ENCODE results near the gene NALCN.

Gene NALCN

GRCh38 chr13:101412076-101412475 is 4.2 kb downstream of the NALCN start:
- DNase-seq = no peak

DNA sequence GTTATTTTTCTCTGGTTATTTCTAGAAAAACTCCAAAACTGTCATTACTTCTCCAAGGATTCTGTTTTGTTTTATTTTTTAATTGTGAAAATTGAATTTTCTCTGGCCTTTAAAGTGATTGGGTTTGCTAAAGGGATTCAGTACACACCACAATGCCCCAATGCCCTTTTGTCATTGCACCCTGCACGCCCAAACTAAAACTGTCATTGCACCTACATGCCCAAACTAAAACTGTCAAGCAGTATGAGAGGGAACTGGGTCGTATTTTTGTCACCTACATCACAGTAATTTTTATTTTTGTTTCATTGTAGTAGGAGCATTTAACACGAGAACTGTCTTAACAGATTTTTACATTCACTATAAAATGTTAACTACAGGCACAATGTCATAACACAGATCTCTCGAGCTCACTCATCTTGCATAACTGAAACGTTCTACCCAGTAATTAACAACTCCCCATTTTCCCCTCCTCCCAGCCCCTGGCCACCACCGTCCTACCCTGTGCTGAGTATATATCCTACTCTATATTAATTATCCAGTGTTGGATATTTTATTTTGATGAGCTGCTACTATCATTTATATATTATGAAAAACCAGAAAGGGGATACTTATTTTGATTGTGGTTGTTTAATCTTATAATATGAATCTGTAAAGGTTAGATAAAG is 7.2 kb downstream of the NALCN start:
- DNase-seq = no peak

- DNase-seq = no peak
These were observed 8.2 kb downstream of the NALCN start for GRCh38 chr13:101408154-101408553.

DNA sequence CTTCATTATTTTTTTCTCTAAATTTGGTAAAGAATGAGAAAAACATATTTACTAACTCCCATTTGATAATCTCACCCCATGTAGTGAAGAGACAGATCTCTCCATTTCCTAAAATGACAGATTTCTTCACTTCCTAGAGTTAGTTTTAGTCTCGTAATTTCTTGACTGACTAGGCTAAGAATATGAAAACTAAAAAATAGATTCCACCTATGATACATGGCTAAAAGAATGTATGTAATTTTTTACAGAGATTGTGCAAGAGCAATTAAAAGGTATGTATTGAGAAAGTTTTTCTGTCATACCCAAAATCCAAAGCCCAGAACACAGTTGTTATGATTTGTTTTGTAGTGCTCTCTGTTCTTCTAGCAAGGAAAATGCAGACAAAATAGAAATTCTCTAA is 9.5 kb downstream of the NALCN start:
- DNase-seq = no peak

DNA sequence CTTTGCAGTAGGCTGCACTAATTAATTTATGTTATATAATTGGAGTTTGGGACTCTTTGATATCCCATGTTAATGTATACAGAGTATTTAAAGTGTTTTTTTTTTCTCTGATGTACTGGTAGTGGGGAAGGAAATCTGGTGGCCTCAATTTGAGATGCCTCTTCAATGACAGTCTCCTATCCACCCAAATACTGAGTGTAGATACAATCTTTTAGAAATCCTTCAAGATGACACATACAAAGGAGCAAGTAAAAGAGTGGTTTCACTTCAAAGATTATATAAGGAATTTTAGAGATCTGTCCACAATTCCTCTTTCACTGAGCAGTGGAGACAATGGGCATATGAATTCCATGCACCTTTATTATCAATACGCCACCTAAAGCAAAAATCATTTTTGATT is 15.1 kb downstream of the NALCN start:
- no peak for DNase-seq

DNA sequence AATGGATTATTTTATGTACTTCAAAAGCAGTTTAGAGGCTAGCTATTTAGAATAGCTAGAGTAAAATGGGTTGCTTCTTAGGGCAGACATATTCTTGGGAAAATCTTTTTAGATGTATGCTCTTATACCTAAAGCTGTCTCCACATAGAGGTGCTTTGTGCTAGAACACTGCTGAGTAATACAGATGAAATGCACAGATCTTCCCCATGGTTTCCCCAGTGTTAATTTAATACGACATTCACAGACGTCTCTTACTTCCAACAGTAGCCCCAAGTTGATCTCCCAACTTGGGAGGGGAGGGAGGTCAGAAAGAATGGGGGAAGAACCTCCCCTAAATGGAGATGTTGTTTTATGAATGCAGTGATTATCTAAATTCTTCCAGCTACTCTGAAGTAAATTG is 16.9 kb downstream of the NALCN start:
- DNase-seq = no peak

GRCh38 chr13:101398920-101399319 is 17.4 kb downstream of the NALCN start:
- no peak for DNase-seq

DNA sequence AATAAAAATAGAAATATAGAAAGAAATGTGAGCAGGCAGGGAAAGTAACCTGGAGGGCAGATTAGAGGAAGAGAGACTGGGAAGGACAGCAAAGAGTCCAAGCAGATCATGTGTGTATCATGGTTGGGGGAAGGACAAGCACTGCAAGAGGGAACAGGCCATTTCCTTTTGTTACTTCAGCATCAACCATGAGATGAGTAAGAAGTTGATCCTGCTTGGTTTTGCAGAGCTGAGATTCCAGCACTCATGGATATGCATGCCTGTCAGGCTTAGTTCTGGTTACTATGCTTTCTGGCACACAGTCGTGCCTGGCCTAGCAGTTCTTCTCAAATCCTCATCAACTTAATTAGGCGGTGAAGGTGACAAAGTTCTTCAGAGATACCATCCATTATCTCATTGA is 18.1 kb downstream of the NALCN start:
- no peak for DNase-seq

- DNase-seq = no peak
These were observed 18.6 kb downstream of the NALCN start for GRCh38 chr13:101397742-101398141.

DNA sequence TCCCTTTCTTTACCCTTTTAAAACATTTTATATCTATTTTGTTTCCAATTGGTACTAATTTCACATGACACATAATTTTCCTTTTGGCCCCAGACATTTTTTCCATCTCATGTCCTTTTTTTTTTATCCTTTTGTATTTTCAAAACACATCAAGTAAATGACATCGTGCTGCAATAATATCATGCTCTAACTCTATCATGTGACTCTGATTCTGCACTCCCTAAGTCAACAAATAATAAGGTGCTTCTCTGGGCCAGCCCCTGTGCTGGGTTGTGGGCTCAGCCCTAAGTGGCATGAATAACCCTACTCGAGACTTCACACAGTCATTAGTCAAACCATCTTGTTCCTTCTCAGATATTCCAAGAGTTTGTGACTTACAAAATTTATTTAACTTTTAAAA is 21.7 kb downstream of the NALCN start:
- DNase-seq = no peak

GRCh38 chr13:101393140-101393539 is 23.2 kb downstream of the NALCN start:
- no peak for DNase-seq

- DNase-seq = no peak
These were observed 25.8 kb downstream of the NALCN start for GRCh38 chr13:101390461-101390860.

- no peak for DNase-seq
These were observed 31.4 kb downstream of the NALCN start for GRCh38 chr13:101384929-101385328.

DNA sequence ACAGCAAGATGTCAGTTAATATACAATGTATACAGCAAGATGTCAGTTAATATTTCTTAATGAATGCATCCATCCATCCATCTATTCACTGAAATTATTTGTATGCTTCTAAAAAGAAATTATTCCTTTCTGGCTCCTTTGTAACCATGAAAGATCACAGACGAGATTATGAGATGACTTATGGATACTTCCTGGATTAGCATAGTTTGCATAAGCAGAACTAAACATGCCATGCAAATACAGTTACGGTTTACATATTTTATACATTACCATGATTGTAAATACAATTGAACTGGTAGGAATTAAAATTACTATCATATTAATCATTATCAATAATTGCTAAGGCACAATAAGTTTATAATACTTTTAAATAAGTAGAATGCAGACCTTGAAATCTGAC is 32.7 kb downstream of the NALCN start:
- DNase-seq = no peak

- no peak for DNase-seq
These were observed 33.6 kb downstream of the NALCN start for GRCh38 chr13:101382701-101383100.

GRCh38 chr13:101382086-101382485 is 34.2 kb downstream of the NALCN start:
- DNase-seq = no peak

GRCh38 chr13:101360525-101360924 is 55.8 kb downstream of the NALCN start:
- DNase-seq = no peak

DNA sequence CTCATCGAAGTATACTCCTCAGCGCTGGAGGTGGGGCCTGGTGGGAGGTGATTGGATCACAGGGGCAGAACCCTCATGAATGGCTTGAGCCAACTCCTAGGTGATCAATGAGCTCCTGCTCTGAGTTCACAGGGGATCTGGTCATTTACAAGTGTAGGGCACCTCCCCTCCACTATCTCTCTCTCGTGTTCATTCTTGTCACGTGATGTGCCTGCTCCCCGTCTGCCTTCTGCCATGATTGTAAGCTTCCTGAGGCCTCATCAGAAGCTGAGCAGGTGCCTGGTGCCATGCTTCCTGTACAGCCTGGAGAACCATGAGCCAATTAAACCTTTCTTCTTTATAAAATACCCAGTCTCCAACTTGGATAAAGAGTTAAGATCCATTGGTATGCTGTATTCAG is 61.4 kb downstream of the NALCN start:
- DNase-seq = no peak

DNA sequence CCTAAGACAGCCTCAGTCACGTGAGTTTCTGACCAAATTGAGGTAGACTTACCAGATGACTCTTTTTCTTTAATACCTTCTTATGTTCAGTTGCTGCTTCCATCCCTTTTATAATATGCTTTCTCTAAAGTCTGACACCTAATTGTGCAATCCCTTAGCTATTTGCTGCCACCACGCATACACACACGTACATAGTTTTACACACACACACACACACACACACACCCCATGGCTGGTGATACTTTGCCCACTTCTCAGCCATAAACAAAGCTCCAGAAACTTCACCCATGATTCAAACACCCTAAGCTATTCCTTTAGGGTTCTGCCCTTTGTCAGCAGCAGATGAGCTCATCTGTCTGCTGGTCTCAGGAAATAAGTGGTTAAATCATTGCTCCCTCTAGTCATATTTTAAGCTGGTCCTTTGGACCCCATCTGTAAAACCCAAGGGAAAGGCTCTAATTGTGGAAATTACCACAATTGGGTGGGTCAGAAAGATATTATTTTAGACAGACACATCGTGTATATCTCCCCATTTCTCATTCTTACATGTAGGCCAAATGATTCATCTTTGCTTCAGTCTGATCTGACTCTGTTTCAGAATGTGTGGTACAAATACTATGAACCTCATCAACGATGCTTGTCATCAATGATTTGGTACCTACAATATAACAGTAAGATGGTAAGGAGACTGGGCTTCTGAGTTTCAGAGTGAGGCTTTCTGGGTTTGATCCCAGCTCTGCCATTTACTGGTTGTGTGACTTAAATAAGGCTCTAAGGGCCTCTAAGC is 69.2 kb downstream of the NALCN start:
- DNase-seq = no peak

DNA sequence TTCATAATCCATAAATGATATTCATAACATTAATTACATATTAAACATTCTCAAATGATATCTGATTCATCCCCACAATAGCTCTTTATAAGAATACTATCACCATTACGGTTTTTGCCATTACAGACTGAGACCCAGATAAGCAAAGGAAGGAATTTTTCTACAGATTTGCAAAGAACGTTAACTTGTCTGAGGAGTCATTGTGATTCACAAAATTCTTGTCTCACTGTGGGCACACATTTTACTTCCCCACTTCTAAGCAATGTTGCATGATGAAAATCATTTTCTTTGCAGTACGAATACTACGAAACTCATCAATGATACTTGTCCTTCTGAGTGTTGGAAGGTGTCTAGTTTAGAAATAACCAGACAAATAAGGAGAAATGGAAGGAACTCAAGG is 70.1 kb downstream of the NALCN start:
- no peak for DNase-seq

- DNase-seq = no peak
These were observed 73.0 kb downstream of the NALCN start for GRCh38 chr13:101343128-101343787.

DNA sequence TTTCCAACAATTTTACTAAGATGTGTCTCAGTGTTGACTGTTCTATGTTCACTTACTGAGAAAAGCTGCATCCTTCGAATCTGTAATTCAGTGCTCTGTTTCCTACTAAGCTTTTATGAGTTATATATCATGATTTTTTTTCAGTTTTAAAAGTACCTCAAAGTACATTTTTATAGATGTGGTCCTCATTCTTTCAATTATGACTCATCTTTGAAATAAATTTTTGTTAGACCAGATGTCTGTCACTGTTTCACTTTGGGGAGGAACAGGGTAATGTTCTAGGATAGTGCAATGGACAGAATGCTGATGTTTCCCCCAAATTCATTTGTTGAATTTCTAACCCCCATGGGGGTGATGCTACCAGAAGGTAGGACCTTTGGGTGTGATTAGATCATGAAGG is 74.8 kb downstream of the NALCN start:
- no peak for DNase-seq

GRCh38 chr13:101339202-101339601 is 77.1 kb downstream of the NALCN start:
- no peak for DNase-seq

- no peak for DNase-seq
These were observed 83.7 kb downstream of the NALCN start for GRCh38 chr13:101332583-101332982.

Data from SHP77 (cell line).